Endothelial cell (in vitro differentiated cells): ENCODE results near the gene EBLN1. TPM values are rescaled to one million over a fixed set of nuclear protein-coding genes. Genes with fewer than 3 reads are reported as not detected.

Experiments
- DNase-seq: peaks from one replicate; pipeline ENCODE4 v3.0.0; 2021; ENCODE audit warnings: low spot score
- H3K27ac Mint-ChIP-seq: one replicate; pipeline ENCODE4 v1.8.0; 2021; ENCODE audit warnings: mixed read lengths, inconsistent platforms; ENCODE audit not compliant: unreplicated experiment
- H3K27me3 Mint-ChIP-seq: one replicate; pipeline ENCODE4 v1.8.0; 2021; ENCODE audit warnings: mild to moderate bottlenecking, moderate library complexity, mixed read lengths, inconsistent platforms; ENCODE audit not compliant: unreplicated experiment
- H3K36me3 Mint-ChIP-seq: one replicate; pipeline ENCODE4 v1.8.0; 2021; ENCODE audit warnings: mild to moderate bottlenecking, low read depth, mixed read lengths, inconsistent platforms; ENCODE audit not compliant: unreplicated experiment
- H3K4me1 Mint-ChIP-seq: one replicate; pipeline ENCODE4 v1.8.0; 2021; ENCODE audit warnings: mild to moderate bottlenecking, mixed read lengths, inconsistent platforms; ENCODE audit not compliant: unreplicated experiment
- H3K4me3 Mint-ChIP-seq: one replicate; pipeline ENCODE4 v1.8.0; 2021; ENCODE audit warnings: mild to moderate bottlenecking, mixed read lengths, inconsistent platforms; ENCODE audit not compliant: unreplicated experiment
- H3K9me3 Mint-ChIP-seq: one replicate; pipeline ENCODE4 v1.8.0; 2021; ENCODE audit warnings: mixed read lengths, inconsistent platforms; ENCODE audit not compliant: unreplicated experiment
- total RNA-seq: library from RNA; stranded (reverse); fragmentation: NEBNext Ultra II Directional; extraction: Animal tissue kit (Norgen Biotek cat#: 25700); gene quantifications from one replicate; pipeline ENCODE4 v1.2.1, GENCODE V29; 2021; ENCODE audit not compliant: unreplicated experiment
- TF ChIP-seq, protein P1 (sequence below): fragments of 200-600 bp; sonication (generic); IDR thresholded peaks from one replicate; pipeline ENCODE4 v1.5.0; 2021; ENCODE audit warnings: antibody characterized with exemption; ENCODE audit not compliant: unreplicated experiment

The EBLN1 gene
- total RNA-seq, 1 donor from 2014 or later = not detected

GRCh38 chr10:22171131-22171530 is 46.7 kb downstream of the EBLN1 start:
- Mint-ChIP-seq H3K4me3 (no peak overlapping the region), H3K4me1 (no peaks in the 10 kb centered on the region)
- TF ChIP-seq, protein P1, sequence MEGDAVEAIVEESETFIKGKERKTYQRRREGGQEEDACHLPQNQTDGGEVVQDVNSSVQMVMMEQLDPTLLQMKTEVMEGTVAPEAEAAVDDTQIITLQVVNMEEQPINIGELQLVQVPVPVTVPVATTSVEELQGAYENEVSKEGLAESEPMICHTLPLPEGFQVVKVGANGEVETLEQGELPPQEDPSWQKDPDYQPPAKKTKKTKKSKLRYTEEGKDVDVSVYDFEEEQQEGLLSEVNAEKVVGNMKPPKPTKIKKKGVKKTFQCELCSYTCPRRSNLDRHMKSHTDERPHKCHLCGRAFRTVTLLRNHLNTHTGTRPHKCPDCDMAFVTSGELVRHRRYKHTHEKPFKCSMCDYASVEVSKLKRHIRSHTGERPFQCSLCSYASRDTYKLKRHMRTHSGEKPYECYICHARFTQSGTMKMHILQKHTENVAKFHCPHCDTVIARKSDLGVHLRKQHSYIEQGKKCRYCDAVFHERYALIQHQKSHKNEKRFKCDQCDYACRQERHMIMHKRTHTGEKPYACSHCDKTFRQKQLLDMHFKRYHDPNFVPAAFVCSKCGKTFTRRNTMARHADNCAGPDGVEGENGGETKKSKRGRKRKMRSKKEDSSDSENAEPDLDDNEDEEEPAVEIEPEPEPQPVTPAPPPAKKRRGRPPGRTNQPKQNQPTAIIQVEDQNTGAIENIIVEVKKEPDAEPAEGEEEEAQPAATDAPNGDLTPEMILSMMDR = no peak

GRCh38 chr10:22170582-22170981 is 47.2 kb downstream of the EBLN1 start:
- Mint-ChIP-seq H3K4me1 (no peaks in the 10 kb centered on the region), H3K36me3 (no peaks in the 10 kb centered on the region), H3K27me3 (no peaks in the 10 kb centered on the region), H3K4me3 (no peak overlapping the region), H3K9me3 (no peaks in the 10 kb centered on the region), H3K27ac (no peak overlapping the region)
- TF ChIP-seq, protein P1 = no peak
- no peak for DNase-seq

More at GRCh38 chr10:22171131-22171530, 46.7 kb downstream of the EBLN1 start:
- Mint-ChIP-seq H3K27me3 (no peaks in the 10 kb centered on the region), H3K36me3 (no peaks in the 10 kb centered on the region), H3K9me3 (no peaks in the 10 kb centered on the region), H3K27ac (no peak overlapping the region)
- no peak for DNase-seq

DNA sequence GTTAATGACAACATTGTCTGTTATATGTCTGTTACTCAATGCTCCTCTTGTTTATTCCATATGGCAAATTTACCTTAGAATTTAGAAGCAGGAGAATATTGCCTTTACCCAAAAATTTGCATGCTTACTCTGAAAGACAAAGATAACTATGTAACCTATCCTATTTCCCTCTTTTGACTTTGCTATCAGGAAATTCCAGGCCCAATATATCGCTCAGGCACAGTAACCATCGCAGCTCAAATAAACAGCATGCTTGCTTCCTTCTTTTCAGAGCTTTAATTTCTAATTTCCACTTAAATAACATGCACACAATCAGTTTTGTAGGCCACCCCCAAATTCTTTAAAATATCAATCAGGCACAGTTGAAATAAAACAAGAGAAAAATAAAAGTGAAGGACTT is 57.8 kb downstream of the EBLN1 start:
- TF ChIP-seq, protein P1 = no peak

DNA sequence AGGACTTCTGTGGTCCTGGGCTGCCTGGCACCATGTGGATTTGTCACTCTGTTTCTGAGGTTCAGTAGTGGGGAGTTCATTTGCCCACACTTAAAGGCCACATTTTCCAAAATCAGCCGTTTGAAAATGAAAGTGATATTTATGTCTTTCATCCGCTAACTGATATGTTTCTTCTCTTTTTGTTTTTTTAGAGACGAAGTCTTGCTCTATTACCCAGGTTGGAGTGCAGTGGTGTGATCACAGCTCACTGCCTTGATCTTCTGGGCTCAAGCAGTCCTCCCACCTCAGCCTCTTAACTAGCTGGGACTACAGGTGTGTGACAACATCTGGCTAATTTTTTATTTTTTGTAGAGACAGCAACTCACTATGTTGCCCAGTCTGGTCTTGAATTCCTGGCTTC is 58.6 kb downstream of the EBLN1 start:
- H3K27me3 Mint-ChIP-seq = no peaks in the 10 kb centered on the region
- no peaks in the 10 kb centered on the region for H3K36me3 Mint-ChIP-seq
- no peak overlapping the region for H3K27ac Mint-ChIP-seq
- no peak for DNase-seq
- TF ChIP-seq, protein P1 = no peak
- peaks cover 10% of the 10 kb centered on the region for H3K4me1 Mint-ChIP-seq
- no peak overlapping the region for H3K4me3 Mint-ChIP-seq
- H3K9me3 Mint-ChIP-seq = no peaks in the 10 kb centered on the region

More for the DNA sequence above, 57.8 kb downstream of the EBLN1 start:
- Mint-ChIP-seq H3K4me3 (no peak overlapping the region), H3K36me3 (no peaks in the 10 kb centered on the region), H3K27ac (peak overlapping the region; percentile 77), H3K4me1 (peaks cover 10% of the 10 kb centered on the region), H3K9me3 (no peaks in the 10 kb centered on the region), H3K27me3 (no peaks in the 10 kb centered on the region)
- DNase-seq = no peak

Other genes starting within 250 kb of the EBLN1 start
- gene DNAJC1, start 214.3 kb downstream of the EBLN1 start, total RNA-seq = 32.0 TPM
- 42.3 TPM for gene COMMD3, start 98.4 kb upstream of the EBLN1 start, total RNA-seq
- 23.6 TPM for gene BMI1, start 103.1 kb upstream of the EBLN1 start, total RNA-seq
- gene SPAG6, start 127.5 kb upstream of the EBLN1 start, total RNA-seq = 0.46 TPM